Measurements from ENCODE around the gene ZNF385B.

The ZNF385B gene

GRCh38 chr2:179449010-179449409 is 412.4 kb downstream of the ZNF385B start:
- no peak for TF ChIP-seq CTCF (IDR thresholded peaks at IDR 0.05; ENCODE audit: borderline replicate concordance, insufficient read depth, low read depth, low read length)

GRCh38 chr2:179447839-179448447 is 413.5 kb downstream of the ZNF385B start:
- TF ChIP-seq CTCF (IDR thresholded peaks at IDR 0.05; ENCODE audit: borderline replicate concordance, insufficient read depth, low read depth, low read length), result no peak

More at GRCh38 chr2:179449010-179449409, 412.4 kb downstream of the ZNF385B start:
- no peak overlapping the region for H3K4me3 ChIP-seq (ENCODE audit: low read depth, low read length)

DNA sequence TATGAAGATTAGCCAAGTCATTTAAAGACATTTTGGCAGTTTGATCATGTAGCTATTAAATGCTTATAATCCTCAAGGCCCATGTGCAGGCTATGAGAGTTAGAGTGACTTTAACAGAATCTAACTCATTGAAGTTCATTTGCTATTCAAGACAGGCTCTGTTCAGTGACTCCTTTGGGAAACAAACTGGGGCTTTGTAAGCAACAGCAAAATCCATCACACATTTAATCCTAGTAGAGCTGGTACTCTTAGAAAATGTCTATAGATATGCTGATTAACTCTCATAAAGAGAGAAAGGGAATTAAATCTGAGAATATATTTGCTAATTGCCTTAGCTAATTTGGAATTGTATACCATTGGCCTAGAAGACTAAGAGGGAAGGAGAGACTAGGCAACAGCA is 414.0 kb downstream of the ZNF385B start:
- TF ChIP-seq CTCF (IDR thresholded peaks at IDR 0.05; ENCODE audit: borderline replicate concordance, insufficient read depth, low read depth, low read length), result no peak
- H3K4me3 ChIP-seq (ENCODE audit: low read depth, low read length), result no peak overlapping the region

More at GRCh38 chr2:179447839-179448447, 413.5 kb downstream of the ZNF385B start:
- H3K4me3 ChIP-seq (ENCODE audit: low read depth, low read length), result no peak overlapping the region

DNA sequence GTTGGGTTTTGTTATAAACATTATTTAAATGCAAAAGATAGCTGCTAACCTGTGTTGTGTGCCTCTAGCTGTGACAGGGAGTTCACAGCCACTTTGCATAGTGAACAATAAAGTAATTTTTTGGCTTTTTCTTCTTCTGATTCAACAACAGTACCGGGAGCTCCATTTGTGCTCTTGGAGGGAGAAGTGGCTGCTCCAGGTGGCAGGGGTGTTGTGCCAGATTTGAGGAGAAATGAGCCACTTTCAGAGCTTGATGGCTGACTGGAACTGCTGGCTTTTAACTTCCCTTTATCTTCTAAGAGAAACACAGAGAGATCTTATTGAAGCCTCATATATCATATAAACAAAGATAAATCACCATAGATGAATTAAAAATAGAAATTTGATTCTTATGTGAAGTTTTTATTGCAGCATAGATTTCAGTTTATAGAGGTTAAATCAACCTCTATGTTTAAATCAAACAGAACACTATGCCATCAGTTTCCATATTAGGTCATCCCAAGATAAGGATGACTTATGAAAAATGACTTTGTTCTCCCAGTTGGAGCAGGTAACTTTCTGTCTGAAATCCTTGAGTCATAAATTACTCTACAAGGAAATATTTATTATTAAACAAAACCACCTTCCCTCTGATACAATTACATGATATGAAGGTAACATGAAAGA is 414.8 kb downstream of the ZNF385B start:
- TF ChIP-seq CTCF (IDR thresholded peaks at IDR 0.05; ENCODE audit: borderline replicate concordance, insufficient read depth, low read depth, low read length), result no peak
- H3K4me3 ChIP-seq (ENCODE audit: low read depth, low read length), result no peak overlapping the region

- no peak for TF ChIP-seq CTCF (IDR thresholded peaks at IDR 0.05; ENCODE audit: borderline replicate concordance, insufficient read depth, low read depth, low read length)
- H3K4me3 ChIP-seq (ENCODE audit: low read depth, low read length), result no peak overlapping the region
Measured at GRCh38 chr2:179444056-179444455, 417.4 kb downstream of the ZNF385B start.

DNA sequence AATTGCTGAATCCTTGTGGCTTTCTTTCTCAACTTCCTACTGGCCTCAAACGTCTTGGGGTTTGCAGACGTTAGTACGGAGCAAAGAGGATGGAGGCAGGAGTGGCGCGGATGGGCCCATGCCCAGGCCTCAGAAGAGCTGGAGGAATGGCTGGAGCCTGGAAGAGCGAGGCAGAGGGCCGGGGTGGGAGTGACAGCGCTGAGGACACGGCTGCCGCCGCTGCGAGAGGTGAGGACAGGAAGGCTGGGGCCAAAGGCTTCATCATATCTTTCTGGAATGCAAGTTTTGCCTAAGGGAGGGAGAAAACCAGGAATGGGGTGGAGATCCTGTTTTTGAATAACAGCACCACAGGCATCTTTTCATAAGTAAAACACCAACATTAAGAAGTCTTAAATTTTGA is 418.2 kb downstream of the ZNF385B start:
- H3K4me3 ChIP-seq (ENCODE audit: low read depth, low read length), result no peak overlapping the region

More for the DNA sequence above, 418.2 kb downstream of the ZNF385B start:
- TF ChIP-seq CTCF (IDR thresholded peaks at IDR 0.05; ENCODE audit: borderline replicate concordance, insufficient read depth, low read depth, low read length), result no peak
